K562 (cell line): ENCODE measurements around the gene HYOU1. TPM values are rescaled to one million over a fixed set of nuclear protein-coding genes. Genes with fewer than 3 reads are reported as not detected.
A peak's percentile ranks its signal among the peaks of the same experiment; 100 is the strongest.

Experiments
- BRD9 ChIP-seq: fragments of 450-650 bp; IDR thresholded peaks from 2 replicates; pipeline ENCODE4 v1.6.1; 2018; ENCODE audit warnings: low read depth; ENCODE audit not compliant: partially characterized antibody
- CBFB ChIP-seq: sonication (generic); formaldehyde crosslinking; IDR thresholded peaks from 2 replicates; pipeline ENCODE4 v1.4.0; 2020; ENCODE audit warnings: mild to moderate bottlenecking, missing genetic modification reagents
- FOXK2 ChIP-seq, 2 experiments: fragments of 450-650 bp; IDR thresholded peaks in 1 of 2; conservative IDR thresholded peaks in 1 of 2; 2 replicates each; pipeline ENCODE4 v1.6.1; 2016; ENCODE audit warnings: low read depth in 2 of 2, mild to moderate bottlenecking in 1 of 2
- MAFF ChIP-seq: IDR thresholded peaks from 2 replicates; pipeline ENCODE4 v1.6.1; 2012; ENCODE audit warnings: low read length, improper control_type of control experiment
- MEIS2 ChIP-seq: fragments of 450-650 bp; IDR thresholded peaks from 2 replicates; pipeline ENCODE4 v1.6.1; 2014; ENCODE audit warnings: mild to moderate bottlenecking; ENCODE audit not compliant: partially characterized antibody
- MTA1 ChIP-seq: fragments of 450-650 bp; IDR thresholded peaks from 2 replicates; pipeline ENCODE4 v1.6.1; 2017; ENCODE audit warnings: borderline replicate concordance
- NFATC3 ChIP-seq: fragments of 450-650 bp; IDR thresholded peaks from 2 replicates; pipeline ENCODE4 v1.6.1; 2017; ENCODE audit warnings: mild to moderate bottlenecking
- NFE2 ChIP-seq: IDR thresholded peaks from 2 replicates; pipeline ENCODE4 v1.6.1; 2014; ENCODE audit warnings: antibody characterized with exemption, low read depth
- POLR2G ChIP-seq: fragments of 200-400 bp; formaldehyde crosslinking; IDR thresholded peaks from 2 replicates; pipeline ENCODE4 v1.6.1; 2017; ENCODE audit warnings: low read depth, mild to moderate bottlenecking, antibody characterized with exemption, low read length, moderate library complexity
- POLR3G ChIP-seq: IDR thresholded peaks from 2 replicates; pipeline ENCODE4 v1.6.1; 2011; ENCODE audit not compliant: insufficient read length, insufficient replicate concordance; ENCODE audit errors: extremely low read depth
- RBBP5 ChIP-seq: fragments of 200-600 bp; sonication (generic); IDR thresholded peaks from 2 replicates; pipeline ENCODE4 v1.6.1; 2012; ENCODE audit warnings: borderline replicate concordance, mild to moderate bottlenecking, low read length, control low read depth, inconsistent platforms; ENCODE audit not compliant: insufficient read depth, poor library complexity, severe bottlenecking
- RBM17 ChIP-seq: fragments of 200-400 bp; formaldehyde crosslinking; IDR thresholded peaks from 2 replicates; pipeline ENCODE4 v1.6.1; 2017; ENCODE audit warnings: low read depth, mild to moderate bottlenecking, low read length, borderline replicate concordance
- TAL1 ChIP-seq: fragments of 450-650 bp; IDR thresholded peaks from 2 replicates; pipeline ENCODE4 v1.6.1; 2016; ENCODE audit warnings: mild to moderate bottlenecking
- THRAP3 ChIP-seq: fragments of 450-650 bp; IDR thresholded peaks from 2 replicates; pipeline ENCODE4 v1.6.1; 2016; ENCODE audit warnings: mild to moderate bottlenecking, inconsistent platforms, borderline replicate concordance
- ZEB2 ChIP-seq: fragments of 450-650 bp; IDR thresholded peaks from 2 replicates; pipeline ENCODE4 v1.6.1; 2016
- ZMIZ1 ChIP-seq, 2 experiments: fragments of 150-350 bp in 1 of 2; IDR thresholded peaks; 2 replicates each; pipeline ENCODE4 v1.6.1; 2012 to 2016; ENCODE audit warnings: low read depth in 2 of 2, low read length in 2 of 2, mild to moderate bottlenecking in 1 of 2, moderate library complexity in 1 of 2
- ZNF766 ChIP-seq: fragments of 200-800 bp; sonication (Bioruptor generic); conservative IDR thresholded peaks from 2 replicates; pipeline ENCODE4 v1.6.1; 2016; ENCODE audit warnings: missing genetic modification characterization, missing compliant biosample characterization
- polyA plus RNA-seq, 8 experiments: library from polyadenylated mRNA; depleted of rRNA in 4 of 8; stranded (reverse) in 5 of 8; unstranded in 3 of 8; fragments of >200 nt; fragmentation: Nextera tagmentation in 2 of 8; fragmentation: Illumina TruSeq in 1 of 8; extraction: Ambion mirVana in 2 of 8; extraction: Trizol in 1 of 8; gene quantifications; 2 replicates each; pipeline versions ENCODE4 v1.2.1 to v1.2.3, GENCODE V29; 2011 to 2014; ENCODE audit warnings: inconsistent platforms in 1 of 8, missing spikeins in 1 of 8
- total RNA-seq, 7 experiments: library from RNA; depleted of rRNA in 6 of 7; stranded (reverse); fragments of >200 nt in 6 of 7; fragmentation: Illumina TruSeq in 2 of 7; extraction: Trizol in 2 of 7; gene quantifications; 2 replicates each; pipeline versions ENCODE4 v1.2.1 to v1.2.3, GENCODE V29; 2011 to 2021; ENCODE audit warnings: low replicate concordance in 1 of 7
- TF ChIP-seq, protein P1 (sequence below): fragments of 450-650 bp; IDR thresholded peaks from 2 replicates; pipeline ENCODE4 v1.6.1; 2016; ENCODE audit warnings: borderline replicate concordance
- TF ChIP-seq, protein P2 (sequence below): fragments of 450-650 bp; IDR thresholded peaks from 2 replicates; pipeline ENCODE4 v1.6.1; 2017; ENCODE audit warnings: antibody characterized with exemption, mild to moderate bottlenecking

HYOU1 gene
- total and polyA plus RNA-seq, 9 of the 15 experiments (the other 6 are each of a cell fraction or from before 2014, with no cell fraction given), result 19.5 to 197 (median 128) TPM

GRCh38 chr11:119087747-119088241, 30.8 kb upstream of the HYOU1 start (continued):
- TF ChIP-seq ZNF766 (CRISPR knock-in tag) (peak; percentile 85; the same call in 1 of the 2 replicates), THRAP3 (0 out of 2 replicates have a peak, but pooled peaks have one; percentile 34), MTA1 (peak; percentile 89), BRD9 (no peak), POLR3G (no peak), TAL1 (peak; percentile 98), ZEB2 (peak; percentile 98), RBBP5 (peak; percentile 18), NFATC3 (peak; percentile 66; the same call in 1 of the 2 replicates), RBM17 (no peak), CBFB (CRISPR knock-in tag) (peak; percentile 94; the same call in 1 of the 2 replicates), ZMIZ1 (IDR thresholded peaks at IDR 0.05; ENCODE audit: low read depth in 2 of 2, low read length in 2 of 2) (peak in 1 of 2 experiments; percentile 96; a peak in 2 of 4 replicates), POLR2G (peak; percentile 76), NFE2 (peak; percentile 99), FOXK2 (conservative IDR thresholded peaks at IDR 0.05 in 1 of 2, IDR thresholded peaks at IDR 0.05 in 1 of 2; ENCODE audit: low read depth in 2 of 2) (peak; percentile 34 to 59; a peak in 2 of 4 replicates), MEIS2 (peak; percentile 81), MAFF (peak; percentile 86)
- TF ChIP-seq, protein P1, sequence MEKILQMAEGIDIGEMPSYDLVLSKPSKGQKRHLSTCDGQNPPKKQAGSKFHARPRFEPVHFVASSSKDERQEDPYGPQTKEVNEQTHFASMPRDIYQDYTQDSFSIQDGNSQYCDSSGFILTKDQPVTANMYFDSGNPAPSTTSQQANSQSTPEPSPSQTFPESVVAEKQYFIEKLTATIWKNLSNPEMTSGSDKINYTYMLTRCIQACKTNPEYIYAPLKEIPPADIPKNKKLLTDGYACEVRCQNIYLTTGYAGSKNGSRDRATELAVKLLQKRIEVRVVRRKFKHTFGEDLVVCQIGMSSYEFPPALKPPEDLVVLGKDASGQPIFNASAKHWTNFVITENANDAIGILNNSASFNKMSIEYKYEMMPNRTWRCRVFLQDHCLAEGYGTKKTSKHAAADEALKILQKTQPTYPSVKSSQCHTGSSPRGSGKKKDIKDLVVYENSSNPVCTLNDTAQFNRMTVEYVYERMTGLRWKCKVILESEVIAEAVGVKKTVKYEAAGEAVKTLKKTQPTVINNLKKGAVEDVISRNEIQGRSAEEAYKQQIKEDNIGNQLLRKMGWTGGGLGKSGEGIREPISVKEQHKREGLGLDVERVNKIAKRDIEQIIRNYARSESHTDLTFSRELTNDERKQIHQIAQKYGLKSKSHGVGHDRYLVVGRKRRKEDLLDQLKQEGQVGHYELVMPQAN, result peak; percentile 57
- TF ChIP-seq, protein P2, sequence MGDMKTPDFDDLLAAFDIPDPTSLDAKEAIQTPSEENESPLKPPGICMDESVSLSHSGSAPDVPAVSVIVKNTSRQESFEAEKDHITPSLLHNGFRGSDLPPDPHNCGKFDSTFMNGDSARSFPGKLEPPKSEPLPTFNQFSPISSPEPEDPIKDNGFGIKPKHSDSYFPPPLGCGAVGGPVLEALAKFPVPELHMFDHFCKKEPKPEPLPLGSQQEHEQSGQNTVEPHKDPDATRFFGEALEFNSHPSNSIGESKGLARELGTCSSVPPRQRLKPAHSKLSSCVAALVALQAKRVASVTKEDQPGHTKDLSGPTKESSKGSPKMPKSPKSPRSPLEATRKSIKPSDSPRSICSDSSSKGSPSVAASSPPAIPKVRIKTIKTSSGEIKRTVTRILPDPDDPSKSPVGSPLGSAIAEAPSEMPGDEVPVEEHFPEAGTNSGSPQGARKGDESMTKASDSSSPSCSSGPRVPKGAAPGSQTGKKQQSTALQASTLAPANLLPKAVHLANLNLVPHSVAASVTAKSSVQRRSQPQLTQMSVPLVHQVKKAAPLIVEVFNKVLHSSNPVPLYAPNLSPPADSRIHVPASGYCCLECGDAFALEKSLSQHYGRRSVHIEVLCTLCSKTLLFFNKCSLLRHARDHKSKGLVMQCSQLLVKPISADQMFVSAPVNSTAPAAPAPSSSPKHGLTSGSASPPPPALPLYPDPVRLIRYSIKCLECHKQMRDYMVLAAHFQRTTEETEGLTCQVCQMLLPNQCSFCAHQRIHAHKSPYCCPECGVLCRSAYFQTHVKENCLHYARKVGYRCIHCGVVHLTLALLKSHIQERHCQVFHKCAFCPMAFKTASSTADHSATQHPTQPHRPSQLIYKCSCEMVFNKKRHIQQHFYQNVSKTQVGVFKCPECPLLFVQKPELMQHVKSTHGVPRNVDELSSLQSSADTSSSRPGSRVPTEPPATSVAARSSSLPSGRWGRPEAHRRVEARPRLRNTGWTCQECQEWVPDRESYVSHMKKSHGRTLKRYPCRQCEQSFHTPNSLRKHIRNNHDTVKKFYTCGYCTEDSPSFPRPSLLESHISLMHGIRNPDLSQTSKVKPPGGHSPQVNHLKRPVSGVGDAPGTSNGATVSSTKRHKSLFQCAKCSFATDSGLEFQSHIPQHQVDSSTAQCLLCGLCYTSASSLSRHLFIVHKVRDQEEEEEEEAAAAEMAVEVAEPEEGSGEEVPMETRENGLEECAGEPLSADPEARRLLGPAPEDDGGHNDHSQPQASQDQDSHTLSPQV, result peak; percentile 96
